Activated CD4-positive, CD25-positive, alpha-beta regulatory T cell treated with anti-CD3 and anti-CD28 coated beads, Interleukin-2, amount 50 U/mL, for 72 hours (primary cell): Measurements from ENCODE around the gene HES1.

Experiments
- DNase-seq: peaks from one replicate; pipeline ENCODE4 v3.0.0; 2021

HES1 gene

DNA sequence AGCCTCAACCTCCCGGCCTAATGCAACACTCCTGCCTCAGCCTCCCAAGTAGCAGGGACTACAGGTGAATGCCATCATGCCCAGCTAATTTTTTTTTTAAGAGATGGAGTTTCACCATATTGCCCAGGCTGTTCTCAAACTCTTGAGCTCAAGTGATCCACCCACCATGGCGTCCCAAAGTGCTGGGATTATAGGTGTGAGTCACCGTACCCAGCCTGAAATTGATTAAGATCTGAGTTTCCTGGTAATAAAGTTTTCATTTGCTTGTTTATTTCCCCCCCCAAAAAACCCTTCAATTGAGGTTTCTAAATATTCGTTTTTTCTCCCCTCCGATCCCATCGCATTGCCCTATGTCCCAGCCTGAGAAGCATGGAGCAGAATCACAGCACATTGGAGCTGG is 39.0 kb downstream of the HES1 start:
- no peak for DNase-seq

DNA sequence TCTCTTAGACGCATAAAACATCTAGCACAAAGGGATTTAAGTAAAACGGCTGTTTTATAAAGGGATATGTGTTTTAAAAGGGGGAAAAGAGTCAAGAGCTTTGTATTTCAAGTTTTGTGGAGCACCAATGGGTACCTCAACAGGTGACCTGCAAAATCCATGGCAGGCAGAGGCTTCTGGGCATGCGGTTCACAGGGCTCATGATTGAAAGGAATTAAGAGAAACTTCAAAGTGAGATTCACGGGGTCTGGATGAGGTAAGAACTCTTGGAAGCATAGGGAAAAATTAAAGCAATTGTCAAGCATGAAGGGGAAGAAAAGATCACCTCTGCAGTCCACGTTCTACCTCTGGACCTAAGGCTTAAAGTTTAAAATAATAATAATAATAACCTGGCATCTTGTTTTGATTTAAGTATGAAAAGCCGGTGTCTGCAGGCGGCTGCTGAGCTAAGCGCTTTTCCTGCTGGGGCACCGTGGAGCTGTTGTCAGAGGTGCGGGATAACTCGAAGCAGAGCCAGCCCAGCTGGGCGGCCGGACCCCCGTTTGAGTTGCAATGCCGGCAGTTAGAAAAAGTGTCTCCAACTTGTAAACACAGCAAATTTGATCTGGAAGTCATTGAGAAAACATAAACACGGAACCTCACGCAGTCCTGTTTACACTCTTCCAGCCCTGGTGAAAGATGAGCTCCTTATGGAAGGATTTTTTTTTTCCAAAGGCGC is 40.5 kb downstream of the HES1 start:
- no peak for DNase-seq

DNA sequence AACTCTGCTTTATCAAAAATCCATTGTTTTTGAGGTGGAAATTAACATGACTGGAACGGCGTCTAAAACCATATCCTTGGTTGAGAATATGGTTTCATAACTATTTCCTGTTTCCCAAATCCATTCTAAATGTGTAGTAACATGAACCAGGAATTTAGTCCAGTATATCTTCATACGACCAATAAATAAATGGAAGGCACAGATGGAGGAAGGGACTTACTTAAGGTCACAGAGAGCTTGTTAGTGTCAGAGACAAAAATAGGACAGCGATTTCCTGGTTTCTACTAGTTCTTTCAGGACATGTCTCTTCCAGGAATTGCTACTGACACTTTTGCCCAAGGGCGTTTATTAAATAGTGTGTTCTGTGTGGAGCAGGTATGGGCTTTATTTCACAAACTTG is 41.2 kb downstream of the HES1 start:
- DNase-seq, result no peak

DNA sequence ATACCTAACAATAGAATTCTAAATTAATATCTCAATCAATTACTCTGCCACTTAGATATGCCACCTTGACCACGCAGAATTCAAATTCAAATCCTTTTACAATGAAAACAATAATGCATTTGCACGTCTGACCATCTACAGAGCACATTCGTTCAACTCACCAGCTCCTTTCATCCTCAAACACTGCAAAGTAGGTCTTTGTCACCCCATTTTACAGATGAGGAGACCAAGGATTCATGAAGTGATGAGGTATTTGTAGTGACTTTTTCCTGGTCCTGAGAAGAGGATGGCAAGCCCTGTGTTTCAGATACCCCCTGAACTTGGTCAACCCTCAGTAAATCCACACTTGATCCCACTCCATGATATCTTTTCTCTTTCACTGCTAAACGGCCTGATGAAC is 42.2 kb downstream of the HES1 start:
- DNase-seq, result no peak

DNA sequence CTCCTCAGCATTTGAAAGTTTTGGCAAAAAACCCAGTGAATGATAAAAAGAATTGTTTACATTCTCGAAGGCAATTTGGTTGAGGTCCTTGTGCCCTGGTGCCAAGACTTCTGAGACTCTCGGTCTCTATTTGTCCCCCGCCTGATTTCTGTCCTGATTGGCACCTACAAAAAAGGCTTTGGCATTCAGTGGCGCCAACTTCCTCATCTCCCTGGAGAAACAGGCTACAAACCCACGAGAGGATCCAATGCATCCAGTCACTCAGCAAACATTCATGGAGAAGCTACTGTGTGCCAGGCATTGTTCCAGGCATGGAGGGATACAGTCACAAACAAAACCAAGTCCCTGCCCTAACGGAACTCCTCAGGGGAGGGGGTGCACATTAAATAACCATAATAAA is 42.7 kb downstream of the HES1 start:
- no peak for DNase-seq

DNA sequence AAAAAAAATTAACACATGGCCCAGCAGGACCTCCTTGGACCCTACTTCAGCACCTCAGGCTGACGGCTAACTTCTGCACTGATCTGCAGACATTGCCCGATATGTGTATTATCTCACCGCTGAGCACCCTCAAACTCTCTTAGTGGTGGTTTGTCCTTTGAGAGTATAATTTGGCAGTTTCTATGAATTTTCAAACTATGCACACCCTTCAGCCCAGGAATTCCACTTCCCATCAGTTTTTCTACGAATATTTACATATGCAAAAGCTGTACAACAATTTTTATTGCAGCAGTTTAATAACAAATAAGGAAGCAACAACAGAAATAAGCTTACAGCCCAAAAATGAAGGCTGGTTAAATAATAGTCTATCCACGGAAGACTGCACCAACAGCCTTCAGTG is 44.6 kb downstream of the HES1 start:
- no peak for DNase-seq

DNA sequence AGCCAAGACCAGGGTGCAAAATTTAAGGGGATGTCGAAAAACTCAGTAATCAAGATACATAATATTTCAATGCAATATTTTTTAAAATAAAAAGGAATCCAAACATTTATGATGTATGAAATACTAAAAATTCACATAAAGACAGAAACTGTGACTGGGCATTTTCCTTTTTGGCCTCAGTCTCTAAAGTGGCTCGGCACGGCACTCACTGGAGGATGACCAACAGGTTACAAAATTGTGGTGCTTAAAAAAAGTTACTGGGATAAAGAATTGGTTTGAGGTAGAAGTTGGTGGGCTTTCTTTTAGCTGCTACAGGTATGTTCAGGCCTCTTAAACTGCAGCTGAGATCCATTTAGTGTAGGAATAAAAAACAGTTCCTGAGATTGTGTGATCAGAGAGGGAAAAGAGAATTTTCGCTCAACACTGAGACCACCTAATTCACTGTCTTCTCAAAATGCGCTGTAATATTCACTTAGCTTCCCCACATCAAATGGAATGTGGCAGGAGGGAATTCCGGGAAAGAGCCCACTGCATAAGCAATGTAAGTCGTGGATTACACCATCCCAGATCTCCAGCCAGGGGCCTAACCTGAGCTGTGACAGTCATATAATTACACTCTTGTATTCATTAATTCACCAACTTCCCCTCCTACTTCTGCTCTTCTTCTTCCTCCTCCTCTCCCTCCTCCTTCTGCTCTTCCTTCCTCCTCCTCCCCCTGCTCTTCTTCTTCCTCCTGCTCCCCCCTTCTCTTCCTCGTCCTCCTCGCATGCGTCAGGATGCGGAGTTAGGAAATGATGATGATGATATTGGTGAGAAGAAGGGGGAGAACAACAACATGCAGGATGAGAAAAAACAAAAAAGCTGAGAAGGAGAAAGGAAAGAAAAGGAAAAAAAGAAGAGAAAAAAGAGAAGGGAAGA is 45.9 kb downstream of the HES1 start:
- no peak for DNase-seq

DNA sequence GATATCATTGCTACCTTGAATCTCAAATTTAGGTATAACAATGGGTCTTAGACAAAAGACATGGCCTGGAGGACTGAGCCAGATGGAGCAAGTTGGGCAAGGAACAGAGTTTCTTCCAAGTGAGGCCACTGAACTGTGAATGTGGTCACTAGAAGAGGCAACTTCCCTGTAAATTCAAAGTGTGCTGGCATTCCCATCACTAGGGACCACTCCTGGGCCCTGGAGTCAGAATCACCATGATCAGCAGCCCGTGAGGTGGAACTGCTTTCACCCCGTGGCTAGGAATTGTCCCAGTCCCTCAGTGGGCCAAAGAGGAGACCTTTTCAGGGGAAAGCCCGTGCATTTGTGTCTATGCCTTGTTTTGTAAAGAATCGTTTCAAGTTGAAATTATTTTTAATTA is 47.3 kb downstream of the HES1 start:
- DNase-seq, result no peak

DNA sequence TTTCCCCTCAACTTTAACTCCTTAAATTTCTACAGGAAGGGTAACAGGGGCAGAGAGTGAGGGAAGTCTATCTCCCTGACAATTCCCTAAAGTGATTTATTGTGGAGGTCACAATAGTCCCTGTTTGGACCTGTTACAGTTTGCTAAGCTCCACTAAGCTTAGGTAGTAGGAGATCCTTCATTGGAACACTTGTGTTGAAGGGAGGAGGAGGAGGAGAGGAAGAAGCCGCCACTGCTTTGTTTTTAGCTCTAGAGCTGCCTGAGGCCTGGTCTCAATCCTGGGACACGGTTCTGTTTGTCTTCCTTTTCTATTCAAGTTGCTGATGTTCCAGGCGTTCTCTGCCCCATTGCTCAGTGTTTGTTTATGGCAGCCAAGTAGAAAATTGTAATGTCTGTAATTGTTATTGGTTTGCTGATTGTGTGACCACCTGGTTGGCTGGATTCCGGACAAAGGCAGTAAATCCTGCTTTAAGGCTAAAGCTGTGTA is 48.4 kb downstream of the HES1 start:
- DNase-seq, result no peak

DNA sequence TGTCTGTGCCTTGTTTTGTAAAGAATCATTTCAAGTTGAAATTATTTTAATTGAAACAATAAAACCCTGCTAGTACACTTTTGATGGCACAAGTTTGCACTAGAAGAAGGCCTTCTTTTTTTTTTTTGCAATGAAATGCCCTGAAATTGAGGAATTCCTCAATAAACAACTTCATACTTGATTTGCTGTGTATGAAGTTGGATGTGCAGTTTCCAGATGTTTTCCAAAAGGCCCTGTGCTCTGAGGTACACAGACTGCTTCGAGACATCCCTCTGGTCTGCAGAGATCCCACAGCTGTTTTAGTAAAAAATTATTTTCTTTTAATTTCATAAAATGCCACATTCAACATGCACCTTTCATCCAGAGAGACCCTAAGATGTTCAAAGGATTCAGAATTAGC is 48.9 kb downstream of the HES1 start:
- DNase-seq, result no peak

DNA sequence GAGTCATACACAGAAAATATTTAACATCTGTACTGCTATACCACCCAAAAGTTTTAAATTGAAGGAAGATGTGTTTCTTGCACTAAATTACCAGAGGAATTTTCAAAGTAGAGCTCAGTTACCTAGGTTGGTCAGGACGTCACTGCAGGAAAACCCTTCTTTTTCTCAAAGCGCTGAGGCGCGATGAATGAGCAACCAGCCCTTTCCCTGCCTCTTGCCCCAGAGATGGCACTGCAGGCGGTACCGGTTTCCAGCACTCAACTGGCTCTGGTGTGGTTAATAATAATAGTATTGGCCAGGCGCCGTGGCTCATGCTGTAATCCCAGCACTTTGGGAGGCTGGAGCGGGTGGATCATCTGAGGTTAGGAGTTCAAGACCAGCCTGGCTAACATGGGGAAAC is 49.3 kb downstream of the HES1 start:
- no peak for DNase-seq

DNA sequence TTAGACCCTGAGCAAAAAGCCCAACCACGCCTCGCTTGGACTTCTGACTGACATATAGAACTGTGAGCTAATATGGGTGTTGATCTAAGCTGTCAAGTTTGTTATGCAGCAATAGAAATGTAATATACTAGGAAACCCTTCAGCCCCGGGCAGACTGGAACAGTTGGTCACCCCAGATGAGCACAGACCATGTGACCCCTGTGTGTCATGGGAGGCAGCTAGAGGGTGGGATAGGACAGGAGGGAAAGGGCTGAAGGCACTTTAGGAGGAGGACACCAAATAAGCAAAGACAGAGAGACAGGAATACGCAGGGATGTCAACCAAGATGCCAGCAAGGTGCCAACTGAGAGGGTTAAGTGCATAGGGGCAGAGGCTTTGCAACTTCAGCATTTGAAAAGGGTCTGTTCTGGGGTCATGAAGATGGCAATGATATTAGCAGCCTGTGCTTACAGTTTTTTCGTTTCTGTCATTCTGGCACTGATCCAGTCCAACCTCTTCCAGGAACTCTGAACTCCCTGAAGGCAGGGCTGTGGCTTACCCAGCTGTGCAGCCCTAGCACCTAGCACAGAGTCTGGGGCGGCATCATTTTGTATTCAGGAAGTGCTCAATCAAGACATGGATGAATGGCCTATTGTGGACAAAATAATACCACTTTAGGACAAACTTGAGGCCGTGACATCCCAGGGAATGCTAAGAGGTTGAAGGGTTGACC is 51.4 kb downstream of the HES1 start:
- no peak for DNase-seq
